HCT116 (cell line): Measurements from ENCODE around the gene TRPV5. TPM values are rescaled to one million over a fixed set of nuclear protein-coding genes. Genes with fewer than 3 reads are reported as not detected.

ENCODE experiments used
- ATAC-seq: fragments of 200-7000 bp; cut with Tn5 transposase; 2 replicates; pipeline ENCODE4 v1.9.1; 2020; ENCODE audit warnings: mild to moderate bottlenecking, moderate library complexity
- BruUV-seq: library from RNA; stranded (reverse); fragments of 400-500 nt; replicated peaks from 2 replicates; lab custom pipeline; 2021; lab: Mats Ljungman, UMichigan
- CTCF ChIA-PET: fragments of 300-600 bp; sonication (Branson Sonifier 250); formaldehyde crosslinking; loops from one replicate; lab custom pipeline; 2021; ENCODE audit warnings: antibody characterized with exemption; lab: Charles Lee
- POLR2A ChIA-PET: fragments of 300-600, 350-600 bp; sonication (Branson Sonifier 250); formaldehyde crosslinking; loops from one replicate; lab custom pipeline; 2021; ENCODE audit warnings: antibody characterized with exemption; lab: Charles Lee
- RAD21 ChIA-PET, 2 experiments: fragments of 300-600 bp; sonication (Branson Sonifier 250); formaldehyde crosslinking; loops; one replicate each; lab custom pipeline; 2023; ENCODE audit warnings: low total read pairs in 2 of 2; ENCODE audit not compliant: uncharacterized antibody in 2 of 2, unreplicated experiment in 2 of 2, low non-redundant PET in 1 of 2; lab: Charles Lee
- DNase-seq: peaks from one replicate; pipeline ENCODE4 v3.0.0-alpha.2; 2010; ENCODE audit warnings: low read depth, low spot score
- H2AFZ ChIP-seq: fragments of 200-600 bp; shearing (Covaris generic), sonication (generic); 2 replicates; pipeline ENCODE4 v1.6.1; 2017; ENCODE audit warnings: low read depth, mixed run types, mixed read lengths, antibody characterized with exemption, low read length; ENCODE audit not compliant: poor library complexity, severe bottlenecking
- H3K27ac ChIP-seq: 2 replicates; pipeline ENCODE4 v1.5.1; 2012; ENCODE audit warnings: low read depth, low read length
- H3K27me3 ChIP-seq: fragments of 200-600 bp; sonication (generic); 2 replicates; pipeline ENCODE4 v1.6.1; 2016; ENCODE audit warnings: mixed run types, low read length, mixed read lengths; ENCODE audit not compliant: insufficient read depth
- H3K36me3 ChIP-seq, 2 experiments: fragments of 200-500 bp in 1 of 2; fragments of 200-600 bp in 1 of 2; sonication (Bioruptor generic) in 1 of 2; sonication (generic) in 1 of 2; 2 replicates each; pipeline versions ENCODE4 v1.5.1 to v1.6.1; 2014 to 2016; ENCODE audit warnings: low read length in 2 of 2, inconsistent platforms in 1 of 2, mixed read lengths in 1 of 2, mixed run types in 1 of 2; ENCODE audit not compliant: insufficient read depth in 2 of 2, control insufficient read depth in 1 of 2
- H3K4me1 ChIP-seq, 2 experiments: fragments of 200-600 bp in 1 of 2; sonication (generic) in 1 of 2; 2 replicates each; pipeline versions ENCODE4 v1.5.1 to v1.6.1; 2012 to 2017; ENCODE audit warnings: low read length in 2 of 2, inconsistent platforms in 1 of 2, mild to moderate bottlenecking in 1 of 2, mixed read lengths in 1 of 2, mixed run types in 1 of 2, moderate library complexity in 1 of 2; ENCODE audit not compliant: insufficient read depth in 2 of 2, control insufficient read depth in 1 of 2
- H3K4me2 ChIP-seq: fragments of 200-600 bp; sonication (generic); 2 replicates; pipeline ENCODE4 v1.6.1; 2017; ENCODE audit warnings: mixed run types, low read length, mixed read lengths
- H3K4me3 ChIP-seq, 2 experiments: fragments of 200-600 bp in 1 of 2; sonication (generic) in 1 of 2; replicated peaks in 1 of 2; 2 replicates each; pipeline ENCODE4 v1.5.1; 2011 to 2016; ENCODE audit warnings: low read length in 2 of 2, control low read depth in 1 of 2, low read depth in 1 of 2, mild to moderate bottlenecking in 1 of 2, mixed read lengths in 1 of 2, mixed run types in 1 of 2
- H3K79me2 ChIP-seq: fragments of 200-600 bp; sonication (generic); 2 replicates; pipeline ENCODE4 v1.6.1; 2017; ENCODE audit warnings: mild to moderate bottlenecking, mixed run types, low read length, moderate library complexity, mixed read lengths; ENCODE audit not compliant: insufficient read depth
- H3K9ac ChIP-seq: fragments of 200-600 bp; sonication (generic); 2 replicates; pipeline ENCODE4 v1.6.1; 2016; ENCODE audit warnings: low read length, mixed read lengths
- H3K9me2 ChIP-seq: fragments of 200-600 bp; sonication (generic), shearing (Covaris generic); 2 replicates; pipeline ENCODE4 v1.6.1; 2017; ENCODE audit warnings: mixed run types, mild to moderate bottlenecking, moderate library complexity; ENCODE audit not compliant: insufficient read depth
- H3K9me3 ChIP-seq, 2 experiments: fragments of 200-500 bp in 1 of 2; fragments of 200-600 bp in 1 of 2; sonication (Bioruptor generic) in 1 of 2; sonication (generic) in 1 of 2; 2 replicates each; pipeline ENCODE4 v1.6.1; 2014 to 2017; ENCODE audit warnings: low read length in 2 of 2, mixed read lengths in 2 of 2, inconsistent platforms in 1 of 2, low read depth in 1 of 2, mild to moderate bottlenecking in 1 of 2, mixed run types in 1 of 2, moderate library complexity in 1 of 2; ENCODE audit not compliant: control insufficient read depth in 1 of 2, insufficient read depth in 1 of 2
- H4K20me1 ChIP-seq: fragments of 200-600 bp; sonication (generic), shearing (Covaris generic); 2 replicates; pipeline ENCODE4 v1.6.1; 2017; ENCODE audit warnings: mixed run types, mild to moderate bottlenecking, moderate library complexity; ENCODE audit not compliant: insufficient read depth
- EZH2 ChIP-seq: fragments of 200-600 bp; sonication (generic); IDR thresholded peaks from 2 replicates; pipeline ENCODE4 v1.6.1; 2017; ENCODE audit warnings: antibody characterized with exemption, mixed run types
- FOSL1 ChIP-seq: IDR thresholded peaks from 2 replicates; pipeline ENCODE4 v1.6.1; 2012; ENCODE audit warnings: low read depth
- MAX ChIP-seq: IDR thresholded peaks from 2 replicates; pipeline ENCODE4 v1.6.1; 2012
- RAD21 ChIP-seq: IDR thresholded peaks from 2 replicates; pipeline ENCODE4 v1.6.1; 2012; ENCODE audit warnings: low read depth, mild to moderate bottlenecking
- YY1 ChIP-seq: IDR thresholded peaks from 2 replicates; pipeline ENCODE4 v1.6.1; 2011; ENCODE audit warnings: low read length, low read depth, moderate library complexity, mild to moderate bottlenecking; ENCODE audit not compliant: insufficient replicate concordance; ENCODE audit errors: extremely low read depth
- ZNF274 ChIP-seq: fragments of 200-500 bp; sonication (Bioruptor generic); IDR thresholded peaks from 2 replicates; pipeline ENCODE4 v1.6.1; 2014; ENCODE audit warnings: mild to moderate bottlenecking, low read depth, low read length, inconsistent platforms
- intact Hi-C: fragments of 100-400 bp; cut with micrococcal nuclease; formaldehyde crosslinking; loops from 2 replicates; pipeline ENCODE4 v1.10.0; 2022
- total RNA-seq: library from RNA; stranded (reverse); gene quantifications from one replicate; pipeline ENCODE4 v1.2.1, GENCODE V29; 2021; ENCODE audit not compliant: unreplicated experiment
- TF ChIP-seq, protein P1 (sequence below): IDR thresholded peaks from 2 replicates; pipeline ENCODE4 v1.6.1; 2012; ENCODE audit warnings: low read depth

TRPV5 gene
- total RNA-seq, 1 experiment from 2014 or later: not detected

- no peak overlapping the region for H3K27ac ChIP-seq
- ChIA-PET CTCF (no interaction called here), POLR2A (no interaction called here)
These were observed 31.9 kb downstream of the TRPV5 start for GRCh38 chr7:142901426-142902259.

More at GRCh38 chr7:142901426-142902259, 31.9 kb downstream of the TRPV5 start:
- DNase-seq (no peak), ATAC-seq (no peak)
- TF ChIP-seq EZH2: no peak
- TF ChIP-seq, protein P1, sequence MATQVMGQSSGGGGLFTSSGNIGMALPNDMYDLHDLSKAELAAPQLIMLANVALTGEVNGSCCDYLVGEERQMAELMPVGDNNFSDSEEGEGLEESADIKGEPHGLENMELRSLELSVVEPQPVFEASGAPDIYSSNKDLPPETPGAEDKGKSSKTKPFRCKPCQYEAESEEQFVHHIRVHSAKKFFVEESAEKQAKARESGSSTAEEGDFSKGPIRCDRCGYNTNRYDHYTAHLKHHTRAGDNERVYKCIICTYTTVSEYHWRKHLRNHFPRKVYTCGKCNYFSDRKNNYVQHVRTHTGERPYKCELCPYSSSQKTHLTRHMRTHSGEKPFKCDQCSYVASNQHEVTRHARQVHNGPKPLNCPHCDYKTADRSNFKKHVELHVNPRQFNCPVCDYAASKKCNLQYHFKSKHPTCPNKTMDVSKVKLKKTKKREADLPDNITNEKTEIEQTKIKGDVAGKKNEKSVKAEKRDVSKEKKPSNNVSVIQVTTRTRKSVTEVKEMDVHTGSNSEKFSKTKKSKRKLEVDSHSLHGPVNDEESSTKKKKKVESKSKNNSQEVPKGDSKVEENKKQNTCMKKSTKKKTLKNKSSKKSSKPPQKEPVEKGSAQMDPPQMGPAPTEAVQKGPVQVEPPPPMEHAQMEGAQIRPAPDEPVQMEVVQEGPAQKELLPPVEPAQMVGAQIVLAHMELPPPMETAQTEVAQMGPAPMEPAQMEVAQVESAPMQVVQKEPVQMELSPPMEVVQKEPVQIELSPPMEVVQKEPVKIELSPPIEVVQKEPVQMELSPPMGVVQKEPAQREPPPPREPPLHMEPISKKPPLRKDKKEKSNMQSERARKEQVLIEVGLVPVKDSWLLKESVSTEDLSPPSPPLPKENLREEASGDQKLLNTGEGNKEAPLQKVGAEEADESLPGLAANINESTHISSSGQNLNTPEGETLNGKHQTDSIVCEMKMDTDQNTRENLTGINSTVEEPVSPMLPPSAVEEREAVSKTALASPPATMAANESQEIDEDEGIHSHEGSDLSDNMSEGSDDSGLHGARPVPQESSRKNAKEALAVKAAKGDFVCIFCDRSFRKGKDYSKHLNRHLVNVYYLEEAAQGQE: no peak
- no peak for TF ChIP-seq ZNF274
- no peak for TF ChIP-seq RAD21
- TF ChIP-seq YY1: no peak
- no peak for TF ChIP-seq MAX
- TF ChIP-seq FOSL1: no peak
- no TSS peak for BruUV-seq
- Histone ChIP-seq H3K4me1 (no peaks in the 10 kb centered on the region), H3K27me3 (peaks cover 23% of the 10 kb centered on the region), H3K79me2 (no peaks in the 10 kb centered on the region), H3K9me3 (no peaks in the 10 kb centered on the region), H2AFZ (no peak overlapping the region), H3K9me2 (no peaks in the 10 kb centered on the region), H3K4me3 (no peak overlapping the region), H4K20me1 (no peaks in the 10 kb centered on the region), H3K36me3 (no peaks in the 10 kb centered on the region), H3K9ac (no peak overlapping the region), H3K4me2 (no peak overlapping the region)
- intact Hi-C loops: no loop called here
- RAD21 ChIA-PET: no interaction called here
